BE2C (cell line): ENCODE results near the gene GPRASP3. TPM values are rescaled to one million over a fixed set of nuclear protein-coding genes. Genes with fewer than 3 reads are reported as not detected.
A peak's percentile ranks its signal among the peaks of the same experiment; 100 is the strongest.
"Not testable (repeated sequence)": the region's sequence is repeated elsewhere in the genome, so short reads cannot be mapped to it uniquely, and the experiment has no call there.

Experiments used
- DNase-seq: peaks from one replicate; pipeline ENCODE4 v3.0.0-alpha.2; 2020
- H3K27me3 ChIP-seq: fragments of 250-450 bp; sonication (Bioruptor Pico); 2 replicates; pipeline ENCODE4 v1.5.1; 2020; ENCODE audit warnings: mild to moderate bottlenecking
- H3K36me3 ChIP-seq: fragments of 250-450 bp; sonication (Bioruptor Pico); 2 replicates; pipeline ENCODE4 v1.5.1; 2020; ENCODE audit warnings: mild to moderate bottlenecking
- H3K4me1 ChIP-seq: fragments of 250-450 bp; sonication (Bioruptor Pico); 2 replicates; pipeline ENCODE4 v1.5.1; 2020
- H3K4me3 ChIP-seq: 2 replicates; pipeline ENCODE4 v1.5.1; 2011; ENCODE audit warnings: low read depth, low read length
- H3K9me3 ChIP-seq: fragments of 250-450 bp; sonication (Bioruptor Pico); 2 replicates; pipeline ENCODE4 v1.5.1; 2020
- CTCF ChIP-seq: IDR thresholded peaks from 2 replicates; pipeline ENCODE4 v1.5.1; 2012; ENCODE audit warnings: mild to moderate bottlenecking, low read depth, low read length
- polyA plus RNA-seq: library from polyadenylated mRNA; unstranded; fragments of >200 nt; gene quantifications from one replicate; pipeline ENCODE4 v1.2.1, GENCODE V29; 2012; ENCODE audit warnings: low read depth, missing spikeins; ENCODE audit not compliant: insufficient read length, insufficient read depth

Gene GPRASP3
- 2.7 TPM for polyA plus RNA-seq

GRCh38 chrX:102720237-102721168 lies at the start of gene GPRASP3:
Gene GPRASP3 (plus strand): TSS chrX:102720743. CDS start chrX:102748996, 28,253 bp downstream.
- no peaks in the 10 kb centered on the region for H3K4me1 ChIP-seq
- no peak for TF ChIP-seq CTCF
- H3K27me3 ChIP-seq = no peaks in the 10 kb centered on the region
- H3K4me3 ChIP-seq = peak within 1 kb of the TSS; percentile 72
- H3K36me3 ChIP-seq = no peaks in the 10 kb centered on the region
- no peaks in the 10 kb centered on the region for H3K9me3 ChIP-seq
- peak; percentile 79 for DNase-seq

- H3K9me3 ChIP-seq = no peaks in the 10 kb centered on the region
- DNase-seq = no peak
- H3K4me1 ChIP-seq = no peaks in the 10 kb centered on the region
- no peaks in the 10 kb centered on the region for H3K27me3 ChIP-seq
- no peaks in the 10 kb centered on the region for H3K36me3 ChIP-seq
- no peak overlapping the region for H3K4me3 ChIP-seq
- no peak for TF ChIP-seq CTCF
These were observed 47.7 kb upstream of the GPRASP3 start for GRCh38 chrX:102672856-102673255.

GRCh38 chrX:102677479-102677878 lies 43.1 kb upstream of the GPRASP3 start:
- not testable (repeated sequence) for DNase-seq, H3K27me3 ChIP-seq, H3K36me3 ChIP-seq, H3K4me1 ChIP-seq, H3K9me3 ChIP-seq, H3K4me3 ChIP-seq

- no peak for DNase-seq
- Histone ChIP-seq H3K4me3 (no peak overlapping the region), H3K36me3 (no peaks in the 10 kb centered on the region), H3K27me3 (no peaks in the 10 kb centered on the region), H3K9me3 (no peaks in the 10 kb centered on the region), H3K4me1 (no peaks in the 10 kb centered on the region)
- no peak for TF ChIP-seq CTCF
These were observed 35.6 kb upstream of the GPRASP3 start for GRCh38 chrX:102684772-102685520.

- no peaks in the 10 kb centered on the region for H3K9me3 ChIP-seq
- H3K27me3 ChIP-seq = no peaks in the 10 kb centered on the region
- no peak for DNase-seq
- no peaks in the 10 kb centered on the region for H3K36me3 ChIP-seq
- no peak for TF ChIP-seq CTCF
- no peak overlapping the region for H3K4me3 ChIP-seq
- H3K4me1 ChIP-seq = no peaks in the 10 kb centered on the region
These were observed 25.8 kb upstream of the GPRASP3 start for GRCh38 chrX:102694749-102695148.

GRCh38 chrX:102696306-102696705 lies 24.2 kb upstream of the GPRASP3 start:
- no peaks in the 10 kb centered on the region for H3K9me3 ChIP-seq
- H3K27me3 ChIP-seq = no peaks in the 10 kb centered on the region
- no peak for DNase-seq
- TF ChIP-seq CTCF = no peak
- H3K4me1 ChIP-seq = no peaks in the 10 kb centered on the region
- no peaks in the 10 kb centered on the region for H3K36me3 ChIP-seq
- no peak overlapping the region for H3K4me3 ChIP-seq
